NCI-H2029 treated with DMSO at 0.1 percent for 48 hours (cell line): ENCODE results near the gene MYOD1.

Experiments used
- DNase-seq: peaks from one replicate; lab custom pipeline; 2025; lab: John Stamatoyannopoulos, UW

Gene MYOD1

GRCh38 chr11:17719028-17719937 is at the start of gene MYOD1:
TSS of gene MYOD1 (plus strand) at chr11:17719571. CDS start at chr11:17719783, 212 bp downstream.
- no peak for DNase-seq

- DNase-seq: no peak
Observed at GRCh38 chr11:17672469-17672868, 46.9 kb upstream of the MYOD1 start.

GRCh38 chr11:17673951-17674350 is 45.4 kb upstream of the MYOD1 start:
- DNase-seq: no peak

GRCh38 chr11:17682848-17683247 is 36.5 kb upstream of the MYOD1 start:
- DNase-seq: no peak

GRCh38 chr11:17683377-17684161 is 35.8 kb upstream of the MYOD1 start:
- no peak for DNase-seq

GRCh38 chr11:17684550-17684949 is 34.8 kb upstream of the MYOD1 start:
- DNase-seq: no peak

- DNase-seq: no peak
Observed at GRCh38 chr11:17686231-17686980, 33.0 kb upstream of the MYOD1 start.

- DNase-seq: no peak
Observed at GRCh38 chr11:17687946-17688670, 31.3 kb upstream of the MYOD1 start.

GRCh38 chr11:17691550-17691949 is 27.8 kb upstream of the MYOD1 start:
- no peak for DNase-seq

- no peak for DNase-seq
Observed at GRCh38 chr11:17691976-17692375, 27.4 kb upstream of the MYOD1 start.

- no peak for DNase-seq
Observed at GRCh38 chr11:17692931-17693330, 26.4 kb upstream of the MYOD1 start.

GRCh38 chr11:17693531-17693930 is 25.8 kb upstream of the MYOD1 start:
- DNase-seq: no peak

- no peak for DNase-seq
Observed at GRCh38 chr11:17694494-17695110, 24.8 kb upstream of the MYOD1 start.

GRCh38 chr11:17695454-17696441 is 23.6 kb upstream of the MYOD1 start:
- DNase-seq: no peak

- DNase-seq: no peak
Observed at GRCh38 chr11:17696741-17697140, 22.6 kb upstream of the MYOD1 start.

GRCh38 chr11:17697175-17697949 is 22.0 kb upstream of the MYOD1 start:
- DNase-seq: no peak

GRCh38 chr11:17699147-17700114 is 19.9 kb upstream of the MYOD1 start:
- no peak for DNase-seq

GRCh38 chr11:17700991-17701390 is 18.4 kb upstream of the MYOD1 start:
- DNase-seq: no peak
